ENCODE measurements around the gene SF3A1.

The SF3A1 gene

DNA sequence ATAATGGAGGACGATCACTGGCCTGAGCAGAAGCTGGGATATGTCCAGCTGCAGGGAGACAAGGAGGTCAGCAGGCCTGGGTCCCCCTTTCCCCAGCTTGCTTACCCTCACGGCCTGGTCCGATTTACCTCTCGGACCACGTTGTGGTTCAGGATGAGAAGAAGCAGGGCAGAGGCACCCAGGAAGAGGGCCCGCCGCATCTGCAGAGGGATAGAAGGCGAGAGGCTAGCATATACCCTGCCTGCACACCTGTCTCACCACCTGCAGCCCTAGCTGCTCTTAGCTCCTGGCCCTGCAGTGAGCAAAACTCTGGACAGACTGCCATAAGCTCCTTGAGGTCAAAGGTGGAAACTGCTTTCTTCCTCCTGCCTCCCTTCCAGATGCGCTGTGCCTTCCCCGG, 29.2 kb upstream of the SF3A1 start:
- DNase-seq = no peak

DNA sequence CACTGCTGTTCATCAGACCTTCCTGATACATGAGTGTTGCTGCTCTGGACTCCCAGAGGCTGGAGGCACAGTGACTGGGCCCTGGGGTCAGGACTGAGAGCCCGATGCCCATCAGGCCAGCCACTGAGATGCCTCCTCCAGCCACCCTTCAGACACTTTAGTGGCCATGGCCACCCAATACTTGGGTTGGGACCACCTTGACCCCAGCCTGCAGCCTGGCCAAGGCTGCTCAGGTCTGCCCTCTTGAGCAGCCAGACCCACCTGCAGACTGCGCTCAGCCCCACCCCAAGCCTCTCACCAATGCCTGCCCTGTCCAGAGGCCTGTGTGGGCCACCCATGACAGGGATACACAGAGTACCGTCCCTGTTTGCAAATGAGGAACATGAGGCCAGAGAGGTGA, 26.4 kb upstream of the SF3A1 start:
- DNase-seq = no peak

GRCh38 chr22:30382340-30382739, 25.6 kb upstream of the SF3A1 start:
- no peak for DNase-seq

GRCh38 chr22:30381264-30381663, 24.6 kb upstream of the SF3A1 start:
- DNase-seq = no peak

GRCh38 chr22:30380011-30380410, 23.3 kb upstream of the SF3A1 start:
- DNase-seq = no peak

DNA sequence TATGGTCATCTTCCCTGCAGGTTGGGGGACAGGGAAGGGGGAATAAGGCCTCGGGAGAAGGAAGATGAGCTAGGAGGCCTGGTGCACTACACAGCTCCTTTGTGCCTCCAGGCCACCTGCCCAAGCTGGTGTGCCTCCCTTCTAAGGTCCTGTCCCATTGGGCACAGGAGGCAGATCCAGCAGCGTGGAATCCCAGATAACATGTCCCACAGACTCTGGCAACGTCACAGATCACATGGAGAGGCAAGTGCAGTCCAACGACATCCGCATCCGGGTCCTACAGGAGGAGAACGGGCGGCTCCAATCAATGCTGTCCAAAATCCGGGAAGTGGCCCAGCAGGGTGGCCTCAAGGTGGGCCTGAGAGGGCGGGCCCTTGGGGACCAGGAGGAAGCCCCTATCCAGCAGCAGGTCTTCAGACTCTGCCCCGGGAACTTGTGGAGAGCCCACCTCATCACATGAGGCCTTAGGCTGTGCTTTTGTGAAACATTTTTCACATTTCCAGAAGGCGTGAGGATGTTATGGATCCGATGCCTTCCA, 18.7 kb upstream of the SF3A1 start:
- DNase-seq = no peak

GRCh38 chr22:30373331-30374325, 16.9 kb upstream of the SF3A1 start:
- DNase-seq = no peak

DNA sequence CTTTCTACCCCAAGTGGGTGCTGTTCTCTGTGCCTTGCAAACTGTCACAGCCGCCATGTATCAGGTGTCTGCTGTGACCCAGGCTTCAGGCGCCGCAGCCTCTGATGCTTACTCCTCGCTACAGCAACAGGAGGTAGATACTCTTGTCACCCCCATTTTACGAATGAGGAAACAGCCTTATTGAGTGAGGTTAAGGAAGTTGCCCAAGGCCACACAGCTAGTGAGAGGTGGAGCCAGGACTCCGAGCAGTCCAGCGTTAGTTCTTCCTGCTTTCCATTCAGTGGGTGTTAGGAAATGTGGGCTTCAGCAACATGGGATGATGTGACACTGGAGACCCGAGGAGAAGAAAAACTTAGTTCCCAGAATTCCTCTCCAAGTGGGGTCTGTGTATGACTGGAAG, 16.2 kb upstream of the SF3A1 start:
- no peak for DNase-seq

GRCh38 chr22:30371981-30372380, 15.3 kb upstream of the SF3A1 start:
- no peak for DNase-seq

GRCh38 chr22:30371321-30371720, 14.6 kb upstream of the SF3A1 start:
- DNase-seq = no peak

DNA sequence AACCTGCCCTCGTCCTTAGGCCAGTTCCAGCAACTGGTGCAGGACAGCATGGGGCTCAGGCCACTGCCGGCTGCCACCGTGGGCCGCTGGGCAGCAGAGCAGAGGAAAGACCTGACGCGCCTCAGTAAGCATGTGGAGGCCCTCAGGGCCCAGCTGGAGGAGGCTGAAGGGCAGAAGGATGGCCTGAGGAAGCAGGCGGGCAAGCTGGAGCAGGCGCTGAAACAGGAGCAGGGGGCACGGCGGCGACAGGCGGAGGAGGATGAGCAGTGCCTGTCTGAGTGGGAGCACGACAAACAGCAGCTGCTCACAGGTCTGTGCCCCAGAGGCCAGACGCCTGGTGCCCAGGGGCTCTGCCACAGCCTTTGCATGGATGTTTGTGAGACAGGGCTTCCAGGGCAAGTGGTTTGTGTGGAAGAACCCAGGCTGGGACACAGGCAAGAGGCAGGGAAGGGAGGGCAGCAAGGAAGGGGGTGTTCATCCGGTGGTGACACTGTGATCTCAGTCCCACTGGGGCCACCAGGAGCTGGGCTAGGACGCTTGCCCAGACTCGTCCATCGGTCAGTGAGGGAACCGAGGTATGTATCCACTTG, 14.0 kb upstream of the SF3A1 start:
- DNase-seq = no peak

GRCh38 chr22:30368420-30368819, 11.7 kb upstream of the SF3A1 start:
- no peak for DNase-seq

- DNase-seq = no peak
These were observed 9.2 kb upstream of the SF3A1 start for GRCh38 chr22:30365891-30366290.

- DNase-seq = peak; percentile 29
These were observed 6.1 kb upstream of the SF3A1 start for GRCh38 chr22:30362651-30363281.

GRCh38 chr22:30361916-30362650, 5.4 kb upstream of the SF3A1 start:
- DNase-seq = no peak

DNA sequence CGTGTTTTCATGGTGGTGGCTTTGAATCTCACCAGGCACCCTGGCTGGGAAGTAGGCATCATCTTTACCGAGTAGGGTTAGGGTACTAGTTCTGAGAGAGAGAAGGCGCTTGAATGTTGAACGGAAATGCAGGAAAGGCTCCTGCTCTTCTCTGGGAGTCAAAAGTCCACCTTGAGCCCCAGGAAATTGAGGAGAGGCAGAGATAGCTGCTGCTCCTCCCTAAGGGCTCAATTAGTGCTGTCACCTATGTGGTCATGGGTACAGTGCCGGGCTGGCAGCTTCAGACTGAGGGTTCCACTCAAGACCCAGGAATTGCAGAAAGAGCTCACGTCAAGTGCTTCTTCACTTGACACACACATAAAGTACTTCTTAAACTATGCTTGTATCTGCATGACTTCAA, 1.8 kb upstream of the SF3A1 start:
- no peak for DNase-seq

- DNase-seq = no peak
These were observed 1.0 kb upstream of the SF3A1 start for GRCh38 chr22:30357650-30358215.

DNA sequence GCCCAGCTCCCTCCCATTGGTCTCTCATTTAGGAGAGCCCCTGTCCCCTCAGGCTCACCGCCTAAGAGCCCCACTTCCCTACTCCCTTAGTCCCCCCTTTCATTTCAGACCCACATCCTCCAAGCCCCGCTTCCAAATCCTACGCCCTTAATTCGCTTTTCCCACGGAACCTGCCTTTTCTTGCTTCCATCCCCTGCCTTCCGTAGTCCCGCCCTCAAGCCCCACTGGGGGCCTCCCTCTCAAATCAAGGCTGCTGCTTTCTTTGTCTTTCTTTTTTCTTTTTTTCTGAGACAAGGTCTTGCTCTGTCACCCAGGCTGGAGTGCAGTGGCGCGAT, 509 bp upstream of the SF3A1 start:
- no peak for DNase-seq

DNA sequence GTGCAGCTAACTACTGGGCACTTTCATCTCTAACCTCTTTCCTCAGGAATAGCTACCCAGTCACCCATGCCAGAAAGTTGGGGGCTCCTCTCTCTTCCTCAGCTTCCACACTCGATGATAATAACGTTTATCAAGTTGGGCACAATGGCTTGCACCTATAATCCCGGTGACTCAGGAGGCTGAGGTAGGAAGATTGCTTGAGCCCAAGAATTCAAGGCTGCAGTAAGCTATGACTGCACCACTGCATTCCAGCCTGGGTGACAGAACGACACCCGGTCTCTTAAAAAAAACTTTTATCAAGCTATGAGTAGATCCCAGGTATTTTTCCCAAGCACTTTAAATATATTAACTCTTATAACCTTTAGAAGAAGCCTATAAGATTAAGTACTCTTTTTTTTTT, 2.0 kb downstream of the SF3A1 start:
- no peak for DNase-seq

GRCh38 chr22:30351226-30351625, 5.5 kb downstream of the SF3A1 start:
- no peak for DNase-seq

GRCh38 chr22:30348809-30349208, 7.9 kb downstream of the SF3A1 start:
- DNase-seq = no peak

- no peak for DNase-seq
These were observed 8.3 kb downstream of the SF3A1 start for GRCh38 chr22:30348404-30348803.
